Thyroid gland (tissue), 4 donors: ENCODE measurements around the gene OGFR.

ENCODE experiments used
- POLR2A ChIP-seq, 2 donors: fragments of 450-650 bp; IDR thresholded peaks; one replicate each; pipeline ENCODE4 v1.6.1; 2017; ENCODE audit warnings: antibody characterized with exemption in 2 of 2, mild to moderate bottlenecking in 2 of 2, moderate library complexity in 1 of 2
- TF ChIP-seq, protein P1 (sequence below), 6 experiments: fragments of 200-600 bp in 3 of 6; fragments of 450-650 bp in 3 of 6; sonication (generic) in 3 of 6; IDR thresholded peaks; one replicate each; pipeline ENCODE4 v1.5.1; 2016 to 2019; ENCODE audit warnings: antibody characterized with exemption in 6 of 6, mild to moderate bottlenecking in 2 of 6, inconsistent platforms in 1 of 6, moderate library complexity in 1 of 6

DNA sequence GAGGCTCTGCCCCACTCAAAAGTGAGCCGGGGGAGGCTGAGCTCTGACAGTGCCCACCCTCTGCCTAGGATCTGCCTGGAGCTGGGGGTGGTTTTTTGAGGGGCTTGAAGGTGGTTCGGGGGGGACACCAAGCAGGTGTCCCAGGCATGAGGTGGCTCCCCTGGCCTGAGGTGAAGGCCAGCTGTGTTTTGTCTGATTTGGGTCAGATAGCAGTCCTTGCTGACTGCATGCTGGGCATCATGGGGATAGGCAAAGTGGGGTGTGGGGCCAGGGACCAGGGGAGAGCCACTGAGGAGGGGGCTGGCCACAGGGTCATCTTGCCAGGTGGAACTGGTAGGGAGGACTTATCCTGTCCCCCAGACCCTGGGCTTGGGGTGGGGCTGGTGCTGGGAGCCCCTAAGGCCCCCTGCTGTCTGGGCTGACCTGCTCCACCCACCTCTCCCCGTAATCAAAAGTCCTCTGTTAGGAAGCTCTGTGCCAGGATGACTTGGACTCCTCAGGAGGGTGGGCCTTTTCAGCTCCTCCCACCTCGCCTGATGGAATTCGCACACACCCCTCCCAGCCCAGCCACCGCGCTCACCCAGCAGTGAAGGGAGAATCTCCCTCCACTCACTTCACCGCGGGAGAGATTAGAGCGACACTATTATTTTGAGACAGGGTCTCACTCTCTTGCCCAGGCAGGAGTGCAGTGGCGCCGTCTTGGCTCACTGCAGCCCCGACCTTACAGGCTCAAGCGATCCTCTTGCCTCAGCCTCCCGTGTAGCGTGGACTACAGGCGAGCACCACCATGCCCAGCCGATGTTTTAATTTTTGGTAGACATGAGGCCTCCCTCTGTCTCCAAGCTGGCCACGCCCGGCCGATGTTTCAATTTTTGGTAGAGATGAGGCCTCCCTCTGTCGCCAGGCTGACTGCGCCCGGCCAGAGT lies 10.7 kb downstream of the OGFR start:
- TF ChIP-seq, protein P1, sequence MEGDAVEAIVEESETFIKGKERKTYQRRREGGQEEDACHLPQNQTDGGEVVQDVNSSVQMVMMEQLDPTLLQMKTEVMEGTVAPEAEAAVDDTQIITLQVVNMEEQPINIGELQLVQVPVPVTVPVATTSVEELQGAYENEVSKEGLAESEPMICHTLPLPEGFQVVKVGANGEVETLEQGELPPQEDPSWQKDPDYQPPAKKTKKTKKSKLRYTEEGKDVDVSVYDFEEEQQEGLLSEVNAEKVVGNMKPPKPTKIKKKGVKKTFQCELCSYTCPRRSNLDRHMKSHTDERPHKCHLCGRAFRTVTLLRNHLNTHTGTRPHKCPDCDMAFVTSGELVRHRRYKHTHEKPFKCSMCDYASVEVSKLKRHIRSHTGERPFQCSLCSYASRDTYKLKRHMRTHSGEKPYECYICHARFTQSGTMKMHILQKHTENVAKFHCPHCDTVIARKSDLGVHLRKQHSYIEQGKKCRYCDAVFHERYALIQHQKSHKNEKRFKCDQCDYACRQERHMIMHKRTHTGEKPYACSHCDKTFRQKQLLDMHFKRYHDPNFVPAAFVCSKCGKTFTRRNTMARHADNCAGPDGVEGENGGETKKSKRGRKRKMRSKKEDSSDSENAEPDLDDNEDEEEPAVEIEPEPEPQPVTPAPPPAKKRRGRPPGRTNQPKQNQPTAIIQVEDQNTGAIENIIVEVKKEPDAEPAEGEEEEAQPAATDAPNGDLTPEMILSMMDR (IDR thresholded peaks at IDR 0.05) = no peak
- TF ChIP-seq POLR2A (IDR thresholded peaks at IDR 0.05) = no peak
